Bone marrow (tissue), 2 donors: ENCODE data around the gene GPR161.
"Not testable (repeated sequence)": the region's sequence is repeated elsewhere in the genome, so short reads cannot be mapped to it uniquely, and the experiment has no call there.

Experiments
- DNase-seq, 2 donors: peaks; one replicate each; lab custom pipeline; 2025; lab: John Stamatoyannopoulos, UW

The GPR161 gene

GRCh38 chr1:168087696-168088095 is 49.0 kb downstream of the GPR161 start:
- DNase-seq = no peak

GRCh38 chr1:168086438-168086837 is 50.3 kb downstream of the GPR161 start:
- no peak for DNase-seq

GRCh38 chr1:168085401-168085872 is 51.3 kb downstream of the GPR161 start:
- DNase-seq = no peak

- peak; percentile 31 to 68 for DNase-seq
Measured at GRCh38 chr1:168084396-168085231, 52.1 kb downstream of the GPR161 start.

GRCh38 chr1:168083456-168084325 is 53.0 kb downstream of the GPR161 start:
- no peak for DNase-seq

DNA sequence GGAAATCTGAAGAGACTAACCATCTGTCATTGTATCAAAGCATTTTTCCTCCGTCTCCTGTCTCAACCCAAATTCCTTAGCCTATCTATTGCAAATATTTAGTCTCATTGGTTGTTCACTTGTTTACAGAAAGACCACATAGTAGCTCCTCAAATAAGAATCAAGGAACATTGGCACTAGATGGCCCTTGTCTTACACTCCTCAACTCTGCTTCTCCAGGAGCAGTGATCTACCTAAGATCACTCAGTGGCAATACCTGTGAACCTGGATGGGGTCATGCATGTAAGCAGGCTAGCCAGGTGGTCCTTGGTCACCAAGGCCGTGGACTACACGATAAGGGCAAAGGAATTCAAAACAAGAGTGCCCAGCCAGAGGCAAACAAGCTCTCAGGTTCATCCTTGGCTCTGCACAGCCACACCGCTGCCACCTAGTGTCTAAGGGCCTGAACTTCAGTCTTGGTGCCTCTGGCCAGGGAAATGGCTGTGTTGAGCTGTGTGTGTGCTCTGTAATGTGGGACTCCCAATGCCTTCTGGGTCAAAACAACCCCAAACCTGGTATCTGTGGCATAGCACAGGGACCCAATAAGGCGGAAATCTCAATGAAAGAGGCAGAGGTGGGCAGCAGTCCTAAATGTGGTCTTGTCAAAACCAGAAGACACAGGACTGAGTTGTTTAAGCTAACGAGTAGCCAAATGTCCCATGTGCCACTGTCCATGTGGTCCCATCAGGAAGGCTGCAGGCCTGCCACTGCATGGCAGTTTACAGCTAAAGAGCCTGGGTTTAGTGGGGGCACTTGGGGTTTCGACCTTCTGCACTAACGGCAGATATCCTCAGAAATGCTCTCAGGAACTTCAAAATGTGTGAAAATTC is 54.5 kb downstream of the GPR161 start:
- peak; percentile 17 to 57 for DNase-seq

GRCh38 chr1:168081373-168082007 is 55.2 kb downstream of the GPR161 start:
- DNase-seq = no peak

GRCh38 chr1:168079761-168080160 is 57.0 kb downstream of the GPR161 start:
- DNase-seq = no peak

DNA sequence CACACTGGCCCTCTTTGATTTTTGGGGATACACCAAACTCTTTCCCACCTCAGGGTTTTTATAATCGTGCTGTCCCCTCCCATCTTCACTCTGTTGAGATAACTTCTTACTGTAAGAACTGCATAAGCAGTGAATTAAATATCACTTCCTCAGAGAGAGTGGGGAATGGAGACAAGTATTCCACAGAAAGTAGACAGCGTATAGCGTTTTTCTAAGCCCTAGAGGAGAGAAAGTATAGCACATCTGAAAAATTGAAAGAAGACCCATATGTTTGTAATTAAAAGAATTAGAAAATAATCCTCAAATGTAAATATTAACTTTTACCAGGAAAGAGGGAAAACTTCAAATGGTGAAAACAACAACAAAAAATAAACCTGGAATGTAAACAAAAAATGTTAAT is 67.3 kb downstream of the GPR161 start:
- DNase-seq = no peak

DNA sequence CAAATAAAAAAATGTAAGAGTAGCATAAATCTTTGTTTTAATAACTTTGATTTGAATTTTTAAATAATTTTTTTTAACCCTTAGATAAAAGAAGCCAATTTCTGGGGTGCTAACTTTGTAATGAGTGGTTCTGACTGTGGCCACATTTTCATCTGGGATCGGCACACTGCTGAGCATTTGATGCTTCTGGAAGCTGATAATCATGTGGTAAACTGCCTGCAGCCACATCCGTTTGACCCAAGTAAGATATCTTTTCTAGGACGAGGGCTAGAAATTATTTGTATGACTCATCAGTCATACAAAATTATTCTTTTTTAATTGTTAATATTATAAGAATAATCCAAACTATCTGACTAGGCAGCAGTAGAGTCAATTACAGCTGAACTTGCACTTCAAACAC is 71.2 kb downstream of the GPR161 start:
- no peak for DNase-seq

GRCh38 chr1:168064216-168064615 is 72.5 kb downstream of the GPR161 start:
- DNase-seq = no peak

GRCh38 chr1:168057921-168058320 is 78.8 kb downstream of the GPR161 start:
- DNase-seq = no peak

GRCh38 chr1:168057355-168057754 is 79.4 kb downstream of the GPR161 start:
- no peak for DNase-seq

DNA sequence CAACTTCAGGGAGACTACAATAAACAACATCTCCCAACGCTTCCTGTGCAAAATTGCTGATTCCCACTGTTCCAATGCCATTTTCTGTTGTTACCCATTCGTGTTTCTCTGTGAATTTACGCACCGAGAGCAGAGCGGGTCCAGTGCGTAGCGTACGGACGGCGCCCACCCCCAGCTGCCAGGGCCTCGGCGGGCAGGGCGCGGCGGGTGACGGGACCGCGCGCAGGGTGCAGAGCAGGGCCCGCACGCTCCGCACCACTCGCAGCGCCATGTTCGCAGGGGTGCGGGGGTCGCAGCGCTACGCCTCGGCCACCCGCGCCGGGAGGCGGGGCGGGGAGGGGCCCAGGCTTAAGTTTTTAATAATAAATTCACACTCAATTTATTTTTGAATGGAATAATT is 80.6 kb downstream of the GPR161 start:
- not testable (repeated sequence) for DNase-seq

- DNase-seq = no peak
Measured at GRCh38 chr1:168054117-168054516, 82.6 kb downstream of the GPR161 start.

DNA sequence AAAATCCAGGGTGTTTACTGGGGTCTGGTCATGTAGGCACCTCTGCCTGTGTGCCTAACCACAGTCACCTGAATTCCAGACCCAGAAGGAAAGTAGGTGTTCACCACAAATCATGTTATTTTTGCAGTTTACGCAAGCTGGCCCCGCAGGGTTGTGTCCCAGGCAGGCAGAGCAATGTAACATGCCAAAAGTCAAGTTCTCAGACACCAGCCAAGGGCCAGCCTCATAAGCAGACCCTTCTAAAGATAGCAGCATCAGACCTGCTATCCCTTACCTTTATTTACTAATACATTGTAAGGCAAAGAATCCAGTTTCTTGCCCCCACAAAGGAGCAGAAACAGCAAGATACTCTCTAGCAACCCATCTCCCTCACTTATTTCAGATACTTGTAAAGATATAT is 83.0 kb downstream of the GPR161 start:
- no peak for DNase-seq

- no peak for DNase-seq
Measured at GRCh38 chr1:168050880-168051279, 85.8 kb downstream of the GPR161 start.

DNA sequence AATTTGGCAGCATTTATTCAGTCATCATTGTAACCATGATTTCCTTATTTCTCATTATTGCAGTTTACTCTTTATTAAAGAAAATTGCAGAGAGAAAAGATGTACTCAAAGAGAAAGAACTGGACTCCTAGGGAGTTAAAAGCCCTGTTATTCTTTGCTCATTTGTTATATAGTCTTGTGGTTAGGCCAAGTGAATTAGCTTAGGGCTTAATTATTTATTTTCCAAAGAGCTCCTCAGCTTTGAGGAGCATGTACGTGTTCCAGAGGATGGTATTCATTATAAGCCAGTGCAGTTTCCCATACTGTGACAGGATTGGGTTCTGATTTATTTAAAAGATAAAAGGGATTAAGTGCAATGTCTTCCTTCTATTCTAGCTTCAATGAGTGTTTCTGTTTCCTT is 86.4 kb downstream of the GPR161 start:
- DNase-seq = no peak

- DNase-seq = no peak
Measured at GRCh38 chr1:168045311-168045710, 91.4 kb downstream of the GPR161 start.

DNA sequence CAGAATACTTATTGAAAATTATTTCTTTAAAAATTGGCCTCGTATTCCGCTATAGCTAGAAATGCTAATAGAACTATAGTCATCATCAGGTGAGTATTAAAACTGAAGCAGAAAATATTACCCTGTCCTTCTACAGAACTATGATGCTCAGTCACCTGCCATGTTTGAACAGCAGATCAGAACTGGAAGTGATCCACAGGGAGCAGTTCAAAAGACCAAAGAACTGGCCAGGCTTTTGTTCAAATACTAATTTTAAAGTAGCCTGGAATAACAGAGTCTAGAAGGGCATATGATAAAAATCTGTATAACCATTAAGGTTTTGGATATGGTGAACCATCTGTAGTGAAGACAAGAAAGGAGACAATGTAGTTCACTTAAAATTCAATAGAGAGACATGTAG is 94.4 kb downstream of the GPR161 start:
- DNase-seq = no peak

DNA sequence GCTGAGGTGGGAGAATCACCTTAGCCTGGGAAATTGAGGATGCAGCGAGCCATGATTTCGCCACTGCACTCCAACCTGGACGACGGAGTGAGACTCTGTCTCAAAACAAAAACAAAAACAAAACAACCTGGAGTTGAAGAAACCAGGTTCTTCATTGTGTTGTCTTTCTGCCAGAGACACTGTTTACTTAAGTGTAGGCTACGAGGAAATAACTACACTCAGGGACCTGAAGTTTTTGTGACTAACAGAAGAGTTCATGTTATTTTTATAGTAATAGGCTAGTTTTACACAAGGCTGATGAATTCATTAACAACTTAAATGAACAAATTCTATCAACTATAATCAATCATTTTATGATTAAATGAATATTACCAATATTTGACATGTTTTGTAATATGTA is 101.4 kb downstream of the GPR161 start:
- DNase-seq = no peak

DNA sequence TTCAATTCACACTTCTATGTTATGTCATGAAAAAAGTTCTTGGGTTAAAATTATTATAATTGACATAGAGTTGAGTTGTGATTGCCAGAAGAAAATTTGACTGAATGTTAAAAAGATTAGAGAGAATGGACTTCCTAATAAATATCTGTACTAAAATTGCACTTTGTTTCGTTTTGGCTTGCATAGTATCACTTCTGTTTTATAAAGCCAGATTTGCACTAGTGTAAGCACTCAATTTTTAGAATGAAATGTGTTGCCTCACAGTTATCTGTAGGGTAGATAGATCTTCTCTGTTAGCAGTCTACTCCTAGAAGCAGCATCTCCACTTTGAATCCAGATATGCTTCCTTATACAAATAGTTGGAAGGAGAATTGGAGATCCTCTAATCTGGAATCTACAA is 104.7 kb downstream of the GPR161 start:
- DNase-seq = no peak
